Fibroblast of the aortic adventitia (primary cell): ENCODE data around the gene ADD1. TPM values are rescaled to one million over a fixed set of nuclear protein-coding genes. Genes with fewer than 3 reads are reported as not detected.
"Not testable (repeated sequence)": the region's sequence is repeated elsewhere in the genome, so short reads cannot be mapped to it uniquely, and the experiment has no call there.

Experiments used
- DNase-seq: peaks from one replicate; pipeline ENCODE4 v3.0.0-alpha.2; 2010; ENCODE audit warnings: low read depth
- H3K4me3 ChIP-seq: 2 replicates; pipeline ENCODE4 v1.5.1; 2011; ENCODE audit warnings: low read depth, mild to moderate bottlenecking, control low read depth, low read length, moderate library complexity
- total RNA-seq: library from RNA; depleted of rRNA; stranded (reverse); fragments of >200 nt; gene quantifications from 2 replicates; pipeline ENCODE4 v1.2.3, GENCODE V29; 2012; ENCODE audit warnings: low replicate concordance
- TF ChIP-seq, protein P1 (sequence below): IDR thresholded peaks from 2 replicates; pipeline ENCODE4 v1.5.1; 2011; ENCODE audit warnings: mild to moderate bottlenecking, low read length, control low read depth, inconsistent platforms; ENCODE audit not compliant: insufficient read depth

ADD1 gene
- total RNA-seq, 1 donor: 168 TPM

DNA sequence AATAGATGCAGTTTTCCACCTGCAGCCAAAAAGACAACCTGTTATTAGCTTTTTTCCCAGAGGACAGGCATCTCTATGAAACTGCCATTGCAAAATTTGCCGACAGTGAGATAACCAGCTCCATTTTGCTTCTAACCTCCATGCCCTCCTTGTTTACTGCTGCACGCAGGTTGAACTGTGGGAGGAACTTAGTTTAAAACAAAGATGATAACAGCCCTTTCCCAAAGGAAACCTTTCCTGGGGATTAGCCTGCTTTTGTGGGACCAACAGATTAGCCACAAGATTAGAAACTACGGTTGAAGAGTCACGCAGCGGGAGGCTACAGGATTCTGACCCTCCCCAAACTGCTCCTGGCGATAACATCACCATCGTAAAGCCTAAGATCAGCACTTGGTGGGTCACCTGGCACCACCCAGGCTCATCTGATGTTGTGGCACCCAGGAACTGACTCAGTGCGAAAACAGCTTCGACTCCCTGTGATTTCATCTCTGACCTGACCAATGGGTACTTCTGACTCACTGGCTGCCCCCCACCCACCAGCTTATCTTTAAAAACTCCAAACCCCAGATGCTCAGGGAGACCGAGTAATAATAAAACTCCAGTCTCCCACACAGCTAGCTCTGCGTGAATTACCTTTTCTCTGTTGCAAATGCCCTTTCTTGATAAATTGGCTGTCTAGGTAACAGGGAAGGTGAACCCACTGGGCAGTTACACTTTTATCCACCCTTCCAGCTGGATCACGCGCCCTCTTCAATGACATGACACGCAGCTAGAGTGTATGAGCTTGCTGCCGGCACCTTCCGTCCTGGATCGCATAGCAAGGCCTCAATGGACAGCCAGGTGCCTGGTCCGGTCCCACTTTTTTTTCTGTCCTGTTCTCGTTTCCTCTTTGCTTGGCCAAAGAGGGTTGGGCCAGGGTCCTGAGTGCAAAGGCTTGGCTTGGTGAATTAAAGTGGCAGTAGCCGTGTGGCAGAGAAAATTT, 92.4 kb downstream of the ADD1 start:
- TF ChIP-seq, protein P1, sequence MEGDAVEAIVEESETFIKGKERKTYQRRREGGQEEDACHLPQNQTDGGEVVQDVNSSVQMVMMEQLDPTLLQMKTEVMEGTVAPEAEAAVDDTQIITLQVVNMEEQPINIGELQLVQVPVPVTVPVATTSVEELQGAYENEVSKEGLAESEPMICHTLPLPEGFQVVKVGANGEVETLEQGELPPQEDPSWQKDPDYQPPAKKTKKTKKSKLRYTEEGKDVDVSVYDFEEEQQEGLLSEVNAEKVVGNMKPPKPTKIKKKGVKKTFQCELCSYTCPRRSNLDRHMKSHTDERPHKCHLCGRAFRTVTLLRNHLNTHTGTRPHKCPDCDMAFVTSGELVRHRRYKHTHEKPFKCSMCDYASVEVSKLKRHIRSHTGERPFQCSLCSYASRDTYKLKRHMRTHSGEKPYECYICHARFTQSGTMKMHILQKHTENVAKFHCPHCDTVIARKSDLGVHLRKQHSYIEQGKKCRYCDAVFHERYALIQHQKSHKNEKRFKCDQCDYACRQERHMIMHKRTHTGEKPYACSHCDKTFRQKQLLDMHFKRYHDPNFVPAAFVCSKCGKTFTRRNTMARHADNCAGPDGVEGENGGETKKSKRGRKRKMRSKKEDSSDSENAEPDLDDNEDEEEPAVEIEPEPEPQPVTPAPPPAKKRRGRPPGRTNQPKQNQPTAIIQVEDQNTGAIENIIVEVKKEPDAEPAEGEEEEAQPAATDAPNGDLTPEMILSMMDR: no peak
- peak; percentile 25 for DNase-seq
- peak overlapping the region; percentile 89 for H3K4me3 ChIP-seq

DNA sequence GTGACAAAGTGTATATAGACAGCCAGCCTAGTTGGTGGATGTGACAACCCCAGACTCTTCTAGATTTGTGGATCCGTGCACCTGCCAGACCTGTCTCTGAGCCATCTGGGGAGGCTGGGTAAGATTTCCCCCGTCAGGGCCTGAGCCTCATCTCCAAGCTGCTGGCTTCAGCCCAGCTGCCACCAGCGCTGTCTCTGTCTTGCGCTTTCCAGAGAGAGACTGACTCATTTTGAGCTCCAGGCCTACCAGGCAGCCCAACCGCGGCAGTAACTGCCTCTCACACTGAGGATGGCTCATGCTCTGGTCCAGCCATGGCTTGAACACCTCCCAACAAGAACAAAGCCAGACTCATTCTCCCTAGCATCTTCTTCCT, 93.1 kb downstream of the ADD1 start:
- TF ChIP-seq, protein P1: no peak
- peak; percentile 30 for DNase-seq
- H3K4me3 ChIP-seq: no peak overlapping the region

DNA sequence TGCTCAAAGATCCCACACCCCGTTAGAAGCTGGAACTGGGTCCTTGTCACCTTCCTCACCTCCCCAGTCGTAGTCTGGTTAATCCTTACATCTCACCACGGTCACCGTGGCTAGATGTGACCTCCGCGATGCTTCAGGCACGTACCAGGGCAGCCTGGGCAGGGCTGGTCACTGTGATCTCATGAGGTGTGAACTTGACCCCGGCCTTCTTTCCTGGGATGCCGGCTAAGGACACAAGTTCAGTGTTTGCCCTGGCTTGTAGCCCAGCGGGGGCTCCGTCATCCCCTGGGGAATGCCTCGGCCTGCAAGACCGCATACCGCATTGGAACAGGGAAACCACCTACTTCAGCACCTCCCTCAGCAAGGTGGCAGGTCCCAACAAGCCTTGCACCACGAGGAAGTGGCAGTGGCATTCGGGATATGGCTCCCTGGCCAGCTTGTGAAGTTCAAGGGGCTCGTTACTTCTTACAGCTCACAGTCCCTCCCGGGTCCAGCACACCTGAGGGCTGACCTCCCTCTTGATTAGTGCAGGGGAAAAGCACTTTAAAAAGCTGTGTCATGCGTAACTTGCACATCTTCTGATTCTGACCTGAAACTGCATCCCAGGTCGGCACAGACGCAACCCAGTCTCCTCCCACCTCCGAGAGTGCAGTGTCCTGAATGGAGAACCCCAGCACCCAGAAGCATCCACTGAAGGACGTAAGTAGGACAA, 93.7 kb downstream of the ADD1 start:
- TF ChIP-seq, protein P1: no peak
- DNase-seq: no peak
- H3K4me3 ChIP-seq: no peak overlapping the region

DNA sequence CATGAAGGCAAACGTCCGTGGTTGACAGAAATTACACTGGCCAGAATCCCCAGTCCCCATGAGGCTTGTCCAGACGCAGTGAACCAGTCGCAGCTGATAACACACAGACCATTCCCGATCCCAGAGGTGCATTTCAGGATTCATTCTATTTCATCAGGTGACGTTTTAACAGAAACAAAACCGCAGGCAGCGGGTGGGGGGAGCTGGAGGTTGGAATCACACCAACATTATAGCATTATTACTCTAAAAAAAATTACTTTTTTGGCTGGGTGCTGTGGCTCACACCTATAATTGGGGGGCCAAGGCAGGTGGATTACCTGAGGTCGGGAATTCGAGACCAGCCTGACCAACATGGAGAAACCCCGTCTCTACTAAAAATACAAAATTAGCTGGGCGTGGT, 94.3 kb downstream of the ADD1 start:
- TF ChIP-seq, protein P1: no peak
- DNase-seq: no peak
- no peak overlapping the region for H3K4me3 ChIP-seq

DNA sequence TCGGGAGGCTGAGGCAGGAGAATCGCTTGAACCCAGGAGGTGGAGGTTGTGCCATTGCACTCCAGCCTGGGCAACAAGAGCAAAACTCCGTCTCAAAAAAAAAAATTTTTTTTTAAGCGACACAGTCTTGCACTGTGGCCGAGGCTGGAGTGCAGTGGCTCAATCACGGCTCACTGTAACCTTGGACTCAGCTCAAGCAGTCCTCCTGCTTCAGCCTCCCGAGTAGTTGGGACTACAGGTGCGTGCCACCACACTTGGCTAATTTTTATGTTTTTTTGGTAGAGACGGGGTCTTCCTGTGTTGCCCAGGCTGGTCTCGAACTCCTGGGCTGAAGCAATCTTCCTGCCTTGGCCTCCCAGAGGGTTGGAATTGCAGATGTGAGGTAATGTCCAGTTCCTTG, 94.8 kb downstream of the ADD1 start:
- not testable (repeated sequence) for H3K4me3 ChIP-seq, DNase-seq

DNA sequence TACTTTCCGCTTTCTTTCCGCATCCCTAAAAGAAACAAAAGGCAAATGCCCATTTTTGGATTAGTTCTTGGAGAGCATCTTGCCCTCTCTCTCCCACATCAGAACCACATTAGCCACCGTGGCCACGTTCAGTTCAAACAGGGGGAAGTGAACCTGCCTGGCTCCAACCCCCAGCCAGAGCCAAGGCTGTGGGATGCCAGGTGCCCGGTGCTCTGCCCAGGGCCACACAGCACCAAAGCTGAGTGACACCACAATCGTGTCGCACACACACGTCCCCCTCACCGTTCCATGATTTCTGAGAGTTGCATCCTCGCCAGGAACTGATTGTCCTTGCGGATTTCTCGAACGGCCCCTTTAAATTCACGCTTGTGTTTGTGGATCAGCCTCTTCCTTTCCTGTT, 95.3 kb downstream of the ADD1 start:
- DNase-seq: no peak
- TF ChIP-seq, protein P1: no peak
- no peak overlapping the region for H3K4me3 ChIP-seq
